SK-N-SH treated with all-trans-retinoic acid at 6 μM for 48 hours (cell line): ENCODE data around the gene CPZ.

Experiments
- ATAC-seq: fragments of 200-7000 bp; cut with Tn5 transposase; 3 replicates; pipeline ENCODE4 v1.9.1; 2020; ENCODE audit warnings: mild to moderate bottlenecking, moderate library complexity
- CSDC2 ChIP-seq: fragments of 250-450 bp; sonication (Bioruptor Pico); IDR thresholded peaks from 2 replicates; pipeline ENCODE4 v1.5.0; 2020; ENCODE audit warnings: mild to moderate bottlenecking, moderate library complexity
- ESRRG ChIP-seq: fragments of 250-450 bp; sonication (Bioruptor Pico); IDR thresholded peaks from 2 replicates; pipeline ENCODE4 v1.6.1; 2021; ENCODE audit warnings: mild to moderate bottlenecking
- OSR1 ChIP-seq: fragments of 250-450 bp; sonication (Bioruptor Pico); IDR thresholded peaks from 2 replicates; pipeline ENCODE4 v1.8.0; 2022; ENCODE audit warnings: moderate library complexity, mild to moderate bottlenecking, inconsistent platforms
- TCF4 ChIP-seq: fragments of 250-450 bp; sonication (Bioruptor Pico); IDR thresholded peaks from 2 replicates; pipeline ENCODE4 v1.8.0; 2021; ENCODE audit warnings: mild to moderate bottlenecking, moderate library complexity, borderline replicate concordance
- TOX ChIP-seq: fragments of 250-450 bp; sonication (Bioruptor Pico); IDR thresholded peaks from 2 replicates; pipeline ENCODE4 v1.8.0; 2021; ENCODE audit warnings: mild to moderate bottlenecking, moderate library complexity, borderline replicate concordance
- ZC3H10 ChIP-seq: fragments of 250-450 bp; sonication (Bioruptor Pico); IDR thresholded peaks from 2 replicates; pipeline ENCODE4 v1.5.1; 2021; ENCODE audit warnings: mild to moderate bottlenecking, moderate library complexity
- ZFP3 ChIP-seq: fragments of 250-450 bp; sonication (Bioruptor Pico); IDR thresholded peaks from 2 replicates; pipeline ENCODE4 v1.5.0; 2020; ENCODE audit warnings: mild to moderate bottlenecking, moderate library complexity
- ZFP30 ChIP-seq: fragments of 450-650 bp; formaldehyde crosslinking; IDR thresholded peaks from 2 replicates; pipeline ENCODE4 v1.5.0; 2022; ENCODE audit warnings: mild to moderate bottlenecking, moderate library complexity
- ZNF565 ChIP-seq: fragments of 450-650 bp; formaldehyde crosslinking; conservative IDR thresholded peaks from 2 replicates; pipeline ENCODE4 v1.5.0; 2020; ENCODE audit warnings: low read depth, mild to moderate bottlenecking, moderate library complexity
- ZNF70 ChIP-seq: fragments of 450-650 bp; formaldehyde crosslinking; IDR thresholded peaks from 2 replicates; pipeline ENCODE4 v1.5.0; 2020; ENCODE audit warnings: mild to moderate bottlenecking, moderate library complexity
- ZNF8 ChIP-seq: fragments of 450-650 bp; formaldehyde crosslinking; IDR thresholded peaks from 2 replicates; pipeline ENCODE4 v1.5.0; 2020; ENCODE audit warnings: mild to moderate bottlenecking, moderate library complexity
- TF ChIP-seq, protein P1 (sequence below): fragments of 250-450 bp; sonication (Bioruptor Pico); IDR thresholded peaks from 2 replicates; pipeline ENCODE4 v1.8.0; 2020; ENCODE audit warnings: mild to moderate bottlenecking, moderate library complexity, borderline replicate concordance
- TF ChIP-seq, protein P2 (sequence below): fragments of 250-450 bp; sonication (Bioruptor Pico); IDR thresholded peaks from 2 replicates; pipeline ENCODE4 v1.5.1; 2021; ENCODE audit warnings: mild to moderate bottlenecking, moderate library complexity
- TF ChIP-seq, protein P3 (sequence below): fragments of 250-450 bp; sonication (Bioruptor Pico); IDR thresholded peaks from 2 replicates; pipeline ENCODE4 v1.5.0; 2020; ENCODE audit warnings: mild to moderate bottlenecking, moderate library complexity
- TF ChIP-seq, protein P4 (sequence below): fragments of 250-450 bp; sonication (Bioruptor Pico); IDR thresholded peaks from 2 replicates; pipeline ENCODE4 v1.5.1; 2020; ENCODE audit warnings: low read depth, mild to moderate bottlenecking, moderate library complexity

The CPZ gene

DNA sequence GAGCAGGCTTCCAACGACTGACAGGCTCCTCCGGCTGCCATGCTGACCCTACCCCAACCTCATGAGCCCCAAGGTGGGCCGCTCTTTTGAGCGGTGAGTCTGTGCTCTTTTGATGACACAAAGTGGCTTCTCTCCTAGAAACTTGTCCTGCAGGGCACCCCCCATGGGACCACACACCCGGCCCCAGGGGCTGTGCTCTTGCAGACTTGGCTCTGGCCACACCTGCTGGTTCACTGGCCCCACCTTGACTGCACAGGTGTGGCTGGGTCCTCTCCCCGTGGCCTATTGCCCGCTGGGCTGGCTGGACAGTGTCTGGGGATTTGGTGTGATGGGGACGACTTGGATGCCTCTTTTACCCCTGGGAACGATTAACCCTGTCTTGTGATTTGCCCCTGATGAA is 1.5 kb upstream of the CPZ start:
- TF ChIP-seq OSR1 (CRISPR knock-in tag) (no peak), ZNF565 (CRISPR knock-in tag) (no peak), CSDC2 (CRISPR knock-in tag) (no peak), ZNF8 (CRISPR knock-in tag) (no peak)
- ATAC-seq: no peak

DNA sequence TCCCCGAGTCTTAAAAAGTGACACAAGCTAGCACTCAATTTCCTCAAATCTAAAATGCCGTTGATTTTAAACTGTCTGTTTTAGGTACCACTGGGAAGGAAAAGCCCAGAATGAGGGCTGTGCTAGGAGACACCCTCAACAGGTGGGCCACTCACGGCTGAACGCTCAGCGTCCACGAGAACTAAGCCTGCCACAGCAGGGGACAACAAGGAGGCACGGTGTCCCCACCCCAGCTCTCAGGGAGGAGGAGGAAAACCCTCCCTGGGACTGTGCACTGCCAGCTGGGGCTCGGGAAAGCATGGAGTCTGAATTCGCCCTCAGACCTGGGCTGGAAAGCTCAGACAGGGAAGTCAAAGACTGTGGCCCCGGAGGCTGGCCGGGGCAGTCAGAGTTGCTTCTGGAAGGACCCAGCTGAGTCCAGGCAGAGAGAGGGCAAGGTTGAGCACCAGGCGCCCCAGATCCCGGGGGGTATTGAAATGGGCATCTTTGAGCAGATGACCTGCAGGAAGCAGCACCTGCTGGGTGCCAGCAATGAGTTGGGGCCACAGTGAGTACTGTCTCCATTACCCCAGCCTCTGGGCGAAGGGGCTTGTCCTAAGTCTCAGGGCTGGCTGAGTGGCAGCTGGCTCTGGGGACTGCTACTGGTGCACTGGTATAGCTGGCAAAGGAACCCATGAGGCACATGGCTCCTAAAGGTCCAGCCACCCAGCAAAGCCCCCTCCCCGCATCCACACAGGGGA is 769 bp upstream of the CPZ start:
- TF ChIP-seq ZNF70: no peak
- TF ChIP-seq CSDC2 (CRISPR knock-in tag): no peak
- TF ChIP-seq ZC3H10 (CRISPR knock-in tag): no peak
- no peak for TF ChIP-seq ZNF565 (CRISPR knock-in tag)
- TF ChIP-seq, protein P1, sequence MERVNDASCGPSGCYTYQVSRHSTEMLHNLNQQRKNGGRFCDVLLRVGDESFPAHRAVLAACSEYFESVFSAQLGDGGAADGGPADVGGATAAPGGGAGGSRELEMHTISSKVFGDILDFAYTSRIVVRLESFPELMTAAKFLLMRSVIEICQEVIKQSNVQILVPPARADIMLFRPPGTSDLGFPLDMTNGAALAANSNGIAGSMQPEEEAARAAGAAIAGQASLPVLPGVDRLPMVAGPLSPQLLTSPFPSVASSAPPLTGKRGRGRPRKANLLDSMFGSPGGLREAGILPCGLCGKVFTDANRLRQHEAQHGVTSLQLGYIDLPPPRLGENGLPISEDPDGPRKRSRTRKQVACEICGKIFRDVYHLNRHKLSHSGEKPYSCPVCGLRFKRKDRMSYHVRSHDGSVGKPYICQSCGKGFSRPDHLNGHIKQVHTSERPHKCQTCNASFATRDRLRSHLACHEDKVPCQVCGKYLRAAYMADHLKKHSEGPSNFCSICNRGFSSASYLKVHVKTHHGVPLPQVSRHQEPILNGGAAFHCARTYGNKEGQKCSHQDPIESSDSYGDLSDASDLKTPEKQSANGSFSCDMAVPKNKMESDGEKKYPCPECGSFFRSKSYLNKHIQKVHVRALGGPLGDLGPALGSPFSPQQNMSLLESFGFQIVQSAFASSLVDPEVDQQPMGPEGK (CRISPR knock-in tag): no peak
- TF ChIP-seq TCF4 (CRISPR knock-in tag): no peak
- no peak for TF ChIP-seq ZFP3 (CRISPR knock-in tag)
- TF ChIP-seq, protein P2, sequence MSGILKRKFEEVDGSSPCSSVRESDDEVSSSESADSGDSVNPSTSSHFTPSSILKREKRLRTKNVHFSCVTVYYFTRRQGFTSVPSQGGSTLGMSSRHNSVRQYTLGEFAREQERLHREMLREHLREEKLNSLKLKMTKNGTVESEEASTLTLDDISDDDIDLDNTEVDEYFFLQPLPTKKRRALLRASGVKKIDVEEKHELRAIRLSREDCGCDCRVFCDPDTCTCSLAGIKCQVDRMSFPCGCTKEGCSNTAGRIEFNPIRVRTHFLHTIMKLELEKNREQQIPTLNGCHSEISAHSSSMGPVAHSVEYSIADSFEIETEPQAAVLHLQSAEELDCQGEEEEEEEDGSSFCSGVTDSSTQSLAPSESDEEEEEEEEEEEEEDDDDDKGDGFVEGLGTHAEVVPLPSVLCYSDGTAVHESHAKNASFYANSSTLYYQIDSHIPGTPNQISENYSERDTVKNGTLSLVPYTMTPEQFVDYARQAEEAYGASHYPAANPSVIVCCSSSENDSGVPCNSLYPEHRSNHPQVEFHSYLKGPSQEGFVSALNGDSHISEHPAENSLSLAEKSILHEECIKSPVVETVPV (CRISPR knock-in tag): no peak
- TF ChIP-seq, protein P3, sequence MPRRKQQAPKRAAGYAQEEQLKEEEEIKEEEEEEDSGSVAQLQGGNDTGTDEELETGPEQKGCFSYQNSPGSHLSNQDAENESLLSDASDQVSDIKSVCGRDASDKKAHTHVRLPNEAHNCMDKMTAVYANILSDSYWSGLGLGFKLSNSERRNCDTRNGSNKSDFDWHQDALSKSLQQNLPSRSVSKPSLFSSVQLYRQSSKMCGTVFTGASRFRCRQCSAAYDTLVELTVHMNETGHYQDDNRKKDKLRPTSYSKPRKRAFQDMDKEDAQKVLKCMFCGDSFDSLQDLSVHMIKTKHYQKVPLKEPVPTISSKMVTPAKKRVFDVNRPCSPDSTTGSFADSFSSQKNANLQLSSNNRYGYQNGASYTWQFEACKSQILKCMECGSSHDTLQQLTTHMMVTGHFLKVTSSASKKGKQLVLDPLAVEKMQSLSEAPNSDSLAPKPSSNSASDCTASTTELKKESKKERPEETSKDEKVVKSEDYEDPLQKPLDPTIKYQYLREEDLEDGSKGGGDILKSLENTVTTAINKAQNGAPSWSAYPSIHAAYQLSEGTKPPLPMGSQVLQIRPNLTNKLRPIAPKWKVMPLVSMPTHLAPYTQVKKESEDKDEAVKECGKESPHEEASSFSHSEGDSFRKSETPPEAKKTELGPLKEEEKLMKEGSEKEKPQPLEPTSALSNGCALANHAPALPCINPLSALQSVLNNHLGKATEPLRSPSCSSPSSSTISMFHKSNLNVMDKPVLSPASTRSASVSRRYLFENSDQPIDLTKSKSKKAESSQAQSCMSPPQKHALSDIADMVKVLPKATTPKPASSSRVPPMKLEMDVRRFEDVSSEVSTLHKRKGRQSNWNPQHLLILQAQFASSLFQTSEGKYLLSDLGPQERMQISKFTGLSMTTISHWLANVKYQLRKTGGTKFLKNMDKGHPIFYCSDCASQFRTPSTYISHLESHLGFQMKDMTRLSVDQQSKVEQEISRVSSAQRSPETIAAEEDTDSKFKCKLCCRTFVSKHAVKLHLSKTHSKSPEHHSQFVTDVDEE (CRISPR knock-in tag): no peak
- TF ChIP-seq ZNF8 (CRISPR knock-in tag): no peak
- ATAC-seq: no peak

DNA sequence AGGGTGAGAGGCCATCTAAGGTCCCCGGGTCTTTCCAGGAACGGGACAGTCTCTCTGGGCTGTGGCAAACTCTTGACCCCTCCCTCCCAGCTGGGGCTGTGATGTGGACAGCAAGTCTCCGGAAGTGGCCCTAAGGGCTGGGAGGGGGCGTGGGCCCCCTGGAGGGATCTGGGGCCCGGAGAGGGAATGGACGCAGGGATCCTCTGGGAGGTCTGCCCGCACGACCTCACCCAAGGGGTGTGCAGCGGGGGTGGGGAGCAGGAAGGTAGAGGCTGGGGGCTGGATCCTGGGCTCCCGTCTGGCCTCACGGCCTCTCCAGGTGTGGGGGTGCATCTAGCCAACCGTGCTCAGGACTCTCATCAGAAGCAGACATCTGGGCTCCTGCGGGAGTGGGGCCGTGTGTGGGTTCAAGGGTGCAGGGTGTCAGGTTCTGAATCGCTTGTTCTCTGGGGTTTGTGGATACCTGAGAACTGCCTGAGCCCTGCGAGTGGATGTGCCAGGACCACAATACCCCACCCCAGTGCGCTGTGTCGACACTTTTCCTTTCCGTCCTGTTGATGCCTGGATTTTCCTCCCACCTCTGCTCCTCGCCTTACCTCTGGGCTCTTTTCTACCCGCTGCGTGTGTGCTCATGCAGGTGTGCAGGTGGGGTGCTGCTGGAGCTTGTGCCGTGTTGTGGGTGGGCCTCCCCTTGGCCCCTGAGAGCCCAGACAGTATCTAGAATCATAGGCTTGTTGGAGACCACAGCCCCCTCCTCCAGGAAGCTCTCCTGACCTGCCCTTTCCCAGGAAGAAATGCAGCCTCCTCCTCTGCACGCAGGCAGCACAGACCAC is 915 bp downstream of the CPZ start:
- no peak for ATAC-seq

DNA sequence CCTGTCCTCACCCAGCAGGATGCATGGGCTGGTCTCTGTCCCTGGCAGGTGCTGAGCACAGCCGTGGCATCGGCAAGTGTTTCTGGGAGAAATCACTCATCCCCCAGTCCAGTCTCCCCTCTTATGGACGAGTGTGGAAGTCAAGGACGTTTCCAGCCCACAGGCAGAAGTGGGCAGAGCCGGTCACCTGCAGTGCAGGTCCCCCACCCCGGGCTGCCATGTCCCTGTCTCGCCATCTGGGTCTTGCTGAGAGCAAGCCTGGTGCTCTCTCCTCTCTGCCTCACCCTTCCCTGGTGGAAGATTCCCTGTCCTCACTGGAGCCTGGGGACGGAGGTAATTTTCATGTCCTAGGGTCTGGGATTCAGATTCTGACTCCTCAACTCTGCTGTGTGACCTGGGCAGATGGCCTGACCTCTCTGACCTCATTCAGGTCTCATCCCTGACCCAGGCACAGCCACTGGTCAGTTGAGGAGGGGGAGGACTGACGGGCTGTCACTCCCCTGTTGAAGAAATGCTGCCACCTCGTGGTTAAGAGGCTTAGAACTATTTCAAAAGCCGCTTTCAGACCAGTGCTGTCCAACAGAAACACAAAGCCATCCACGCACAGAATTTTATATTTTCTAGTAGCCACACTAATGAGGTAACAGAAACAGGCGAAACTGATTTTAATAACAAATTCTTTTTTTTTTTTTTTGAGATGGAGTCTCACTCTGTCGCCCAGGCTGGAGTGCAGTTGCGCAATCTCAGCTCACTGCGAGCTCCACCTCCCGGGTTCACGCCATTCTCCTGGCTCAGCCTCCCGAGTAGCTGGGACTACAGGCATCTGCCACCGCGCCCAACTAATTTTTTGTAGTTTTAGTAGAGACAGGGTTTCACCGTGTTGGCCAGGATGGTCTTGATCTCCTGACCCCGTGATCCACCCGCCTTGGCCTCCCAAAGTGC is 1.8 kb downstream of the CPZ start:
- ATAC-seq: peak; percentile 83
- TF ChIP-seq TOX (CRISPR knock-in tag) (no peak), ZNF565 (CRISPR knock-in tag) (no peak), ZFP30 (CRISPR knock-in tag) (no peak), ZFP3 (CRISPR knock-in tag) (no peak), TCF4 (CRISPR knock-in tag) (no peak)
- TF ChIP-seq, protein P3 (CRISPR knock-in tag): no peak
- TF ChIP-seq, all 23 proteins: peak for 0

More for the DNA sequence above, 915 bp downstream of the CPZ start:
- TF ChIP-seq ZNF8 (CRISPR knock-in tag) (no peak), OSR1 (CRISPR knock-in tag) (no peak), ZFP30 (CRISPR knock-in tag) (no peak), ESRRG (CRISPR knock-in tag) (no peak), TOX (CRISPR knock-in tag) (no peak), ZNF565 (CRISPR knock-in tag) (no peak), ZNF70 (no peak)
- TF ChIP-seq, protein P4, sequence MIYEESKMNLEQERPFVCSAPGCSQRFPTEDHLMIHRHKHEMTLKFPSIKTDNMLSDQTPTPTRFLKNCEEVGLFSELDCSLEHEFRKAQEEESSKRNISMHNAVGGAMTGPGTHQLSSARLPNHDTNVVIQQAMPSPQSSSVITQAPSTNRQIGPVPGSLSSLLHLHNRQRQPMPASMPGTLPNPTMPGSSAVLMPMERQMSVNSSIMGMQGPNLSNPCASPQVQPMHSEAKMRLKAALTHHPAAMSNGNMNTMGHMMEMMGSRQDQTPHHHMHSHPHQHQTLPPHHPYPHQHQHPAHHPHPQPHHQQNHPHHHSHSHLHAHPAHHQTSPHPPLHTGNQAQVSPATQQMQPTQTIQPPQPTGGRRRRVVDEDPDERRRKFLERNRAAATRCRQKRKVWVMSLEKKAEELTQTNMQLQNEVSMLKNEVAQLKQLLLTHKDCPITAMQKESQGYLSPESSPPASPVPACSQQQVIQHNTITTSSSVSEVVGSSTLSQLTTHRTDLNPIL (CRISPR knock-in tag): no peak
